Natural killer cell (primary cell): ENCODE measurements around the gene ARID1B. TPM values are rescaled to one million over a fixed set of nuclear protein-coding genes. Genes with fewer than 3 reads are reported as not detected.
A peak's percentile ranks its signal among the peaks of the same experiment; 100 is the strongest.

Source experiments
- ATAC-seq, 3 donors: fragments of 150-1000 bp in 2 of 3; fragments of 200-7000 bp in 1 of 3; cut with Tn5 transposase; 1 replicate in 1 of 3; 2 replicates in 2 of 3; pipeline ENCODE4 v1.10.0; 2021; ENCODE audit warnings: mild to moderate bottlenecking in 2 of 3, moderate library complexity in 2 of 3
- DNase-seq, 2 donors: peaks; one replicate each; pipeline versions ENCODE4 v3.0.0 to v3.0.0-alpha.2; 2013 to 2021; ENCODE audit warnings: mixed read lengths in 1 of 2
- H3K27ac ChIP-seq: one replicate; pipeline ENCODE4 v1.5.1; 2013; ENCODE audit warnings: mild to moderate bottlenecking, low read length
- H3K27me3 ChIP-seq: one replicate; pipeline ENCODE4 v1.6.1; 2013; ENCODE audit warnings: low read length; ENCODE audit not compliant: control insufficient read depth, insufficient read depth
- H3K36me3 ChIP-seq: one replicate; pipeline ENCODE4 v1.6.1; 2013; ENCODE audit warnings: low read length; ENCODE audit not compliant: control insufficient read depth, insufficient read depth
- H3K4me1 ChIP-seq: one replicate; pipeline ENCODE4 v1.6.1; 2013; ENCODE audit warnings: low read length; ENCODE audit not compliant: control insufficient read depth, insufficient read depth
- H3K4me3 ChIP-seq: one replicate; pipeline ENCODE4 v1.5.1; 2013; ENCODE audit warnings: low read length
- H3K9me3 ChIP-seq: one replicate; pipeline ENCODE4 v1.6.1; 2013; ENCODE audit warnings: low read length; ENCODE audit not compliant: control insufficient read depth, insufficient read depth
- H3K27ac Mint-ChIP-seq, 2 donors: one replicate each; pipeline ENCODE4 v1.8.0; 2022; ENCODE audit warnings: mild to moderate bottlenecking in 2 of 2, mixed read lengths in 2 of 2, moderate library complexity in 1 of 2
- H3K27me3 Mint-ChIP-seq, 2 donors: one replicate each; pipeline ENCODE4 v1.8.0; 2022; ENCODE audit warnings: low read depth in 2 of 2, mixed read lengths in 2 of 2
- H3K36me3 Mint-ChIP-seq: one replicate; pipeline ENCODE4 v1.8.0; 2022; ENCODE audit warnings: mixed read lengths
- H3K4me1 Mint-ChIP-seq, 2 donors: one replicate each; pipeline ENCODE4 v1.8.0; 2022; ENCODE audit warnings: mixed read lengths in 2 of 2
- H3K4me3 Mint-ChIP-seq: one replicate; pipeline ENCODE4 v1.8.0; 2022; ENCODE audit warnings: mild to moderate bottlenecking, moderate library complexity, mixed read lengths
- H3K9me3 Mint-ChIP-seq, 2 donors: one replicate each; pipeline ENCODE4 v1.8.0; 2022; ENCODE audit warnings: mixed read lengths in 2 of 2
- CTCF ChIP-seq: fragments of 200-600 bp; IDR thresholded peaks from one replicate; pipeline ENCODE4 v1.8.0; 2022; ENCODE audit warnings: antibody characterized with exemption
- whole genome bisulfite sequencing: methylation state at CpG from one replicate; pipeline ENCODE4 v1.1.7; 2013; ENCODE audit warnings: missing lambda C conversion rate; ENCODE audit not compliant: insufficient coverage; 5-methylcytosine and 5-hydroxymethylcytosine counted together
- intact Hi-C: fragments of 100-400 bp; cut with micrococcal nuclease; formaldehyde crosslinking; loops from one replicate; pipeline ENCODE4 v1.14.2; 2022
- total RNA-seq, 4 donors: library from RNA; stranded (reverse); fragments of 120-200 nt in 1 of 4; gene quantifications; one replicate each; pipeline versions ENCODE4 v1.2.3 to v1.2.4, GENCODE V29; 2013 to 2022

The ARID1B gene
- total RNA-seq, 3 donors from 2014 or later (not counting 1 experiment from before 2014, with no cell fraction given), result 180 to 201 (median 189) TPM

GRCh38 chr6:157091243-157091642 is 314.1 kb downstream of the ARID1B start:
- Histone ChIP-seq H3K27ac (no peak overlapping the region), H3K4me1 (peaks cover 26% of the 10 kb centered on the region), H3K4me3 (no peak overlapping the region), H3K27me3 (no peaks in the 10 kb centered on the region), H3K9me3 (no peaks in the 10 kb centered on the region), H3K36me3 (peaks cover 7% of the 10 kb centered on the region)
- DNase-seq (no peak), ATAC-seq (no peak)
- Mint-ChIP-seq H3K4me3 (no peak overlapping the region), H3K36me3 (peaks cover 6% of the 10 kb centered on the region), H3K27me3 (no peaks in the 10 kb centered on the region), H3K9me3 (no peaks in the 10 kb centered on the region), H3K27ac (no peak overlapping the region), H3K4me1 (peaks cover 62 to 64% of the 10 kb centered on the region in 2 donors)
- whole genome bisulfite sequencing, result 100% methylated on average over 1 of the region's 2 CpGs
- TF ChIP-seq CTCF, result no peak
- intact Hi-C loops, result no loop called here

- ATAC-seq, result no peak
- no peak overlapping the region for H3K4me3 Mint-ChIP-seq
These were observed 314.8 kb downstream of the ARID1B start for GRCh38 chr6:157091856-157092460.

GRCh38 chr6:157092736-157093135 is 315.6 kb downstream of the ARID1B start:
- DNase-seq, result no peak
- ATAC-seq, result no peak
- Histone ChIP-seq H3K4me3 (no peak overlapping the region), H3K36me3 (peaks cover 7% of the 10 kb centered on the region), H3K9me3 (no peaks in the 10 kb centered on the region), H3K27ac (no peak overlapping the region), H3K27me3 (no peaks in the 10 kb centered on the region), H3K4me1 (peaks cover 22% of the 10 kb centered on the region)
- peaks cover 51 to 53% of the 10 kb centered on the region in 2 donors for H3K4me1 Mint-ChIP-seq
- no peak overlapping the region for H3K4me3 Mint-ChIP-seq
- no peak overlapping the region for H3K27ac Mint-ChIP-seq
- H3K27me3 Mint-ChIP-seq, result no peaks in the 10 kb centered on the region
- peaks cover 6% of the 10 kb centered on the region for H3K36me3 Mint-ChIP-seq
- 97% methylated on average over 6 of the region's 6 CpGs for whole genome bisulfite sequencing
- TF ChIP-seq CTCF, result no peak
- no peaks in the 10 kb centered on the region for H3K9me3 Mint-ChIP-seq
- intact Hi-C loops, result no loop called here

More at GRCh38 chr6:157091856-157092460, 314.8 kb downstream of the ARID1B start:
- Histone ChIP-seq H3K9me3 (no peaks in the 10 kb centered on the region), H3K4me1 (peaks cover 22% of the 10 kb centered on the region), H3K36me3 (peaks cover 7% of the 10 kb centered on the region), H3K27ac (no peak overlapping the region), H3K4me3 (no peak overlapping the region), H3K27me3 (no peaks in the 10 kb centered on the region)
- Mint-ChIP-seq H3K36me3 (peaks cover 6% of the 10 kb centered on the region), H3K9me3 (no peaks in the 10 kb centered on the region), H3K27me3 (no peaks in the 10 kb centered on the region), H3K4me1 (peaks cover 56 to 59% of the 10 kb centered on the region in 2 donors), H3K27ac (no peak overlapping the region)
- 100% methylated on average over 6 of the region's 6 CpGs for WGBS
- DNase-seq, result no peak
- intact Hi-C loops, result no loop called here
- no peak for TF ChIP-seq CTCF

- no peak for ATAC-seq
- no peak for TF ChIP-seq CTCF
- Mint-ChIP-seq H3K4me1 (peaks cover 48 to 49% of the 10 kb centered on the region in 2 donors), H3K27ac (peak overlapping the region; percentile 14 to 73), H3K27me3 (no peaks in the 10 kb centered on the region), H3K36me3 (peaks cover 6% of the 10 kb centered on the region), H3K4me3 (peak overlapping the region; percentile 25), H3K9me3 (no peaks in the 10 kb centered on the region)
- H3K4me1 ChIP-seq, result peaks cover 18% of the 10 kb centered on the region
- intact Hi-C loops, result no loop called here
- DNase-seq, result no peak
- no peak overlapping the region for H3K27ac ChIP-seq
- H3K9me3 ChIP-seq, result no peaks in the 10 kb centered on the region
- WGBS, result no CpG with 5 or more reads among the region's 3 CpGs
- H3K4me3 ChIP-seq, result no peak overlapping the region
- no peaks in the 10 kb centered on the region for H3K27me3 ChIP-seq
- H3K36me3 ChIP-seq, result peaks cover 7% of the 10 kb centered on the region
These were observed 316.4 kb downstream of the ARID1B start for GRCh38 chr6:157093536-157093935.
